ENCODE measurements around the gene GRPR. TPM values are rescaled to one million over a fixed set of nuclear protein-coding genes. Genes with fewer than 3 reads are reported as not detected.

The GRPR gene
- total and polyA plus RNA-seq, 2 of the 13 experiments (the other 11 are each of a cell fraction or from before 2014, with no cell fraction given) = 0.04 to 0.05 TPM

DNA sequence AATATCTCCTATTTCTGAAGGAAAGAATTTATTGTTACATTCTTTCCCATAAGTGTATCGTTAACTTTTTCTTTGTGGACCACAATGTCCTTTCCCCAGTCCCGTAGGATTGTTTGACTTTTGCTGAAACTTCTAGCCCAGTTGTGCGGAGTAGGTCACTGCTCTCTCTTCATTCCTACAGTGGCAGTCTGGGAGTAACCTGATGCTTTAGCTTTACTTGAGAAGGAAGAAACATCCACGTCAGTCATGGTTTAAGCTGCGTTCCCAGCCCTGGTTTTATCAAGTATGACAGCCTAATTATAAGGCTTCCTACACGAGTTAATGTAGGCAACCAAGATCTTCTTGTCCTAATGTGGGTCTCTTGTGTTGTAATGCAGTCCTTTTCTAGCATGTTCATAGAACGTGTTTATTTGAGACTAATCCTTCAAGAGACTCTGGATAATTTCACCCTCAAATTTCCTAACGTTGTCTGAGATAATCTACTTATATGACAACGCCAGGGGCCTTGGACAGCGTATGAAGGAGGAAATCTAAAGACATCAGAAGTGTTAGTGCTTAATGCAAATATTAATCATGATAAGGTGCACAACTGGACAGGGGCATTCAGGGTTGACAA is 40.8 kb upstream of the GRPR start (continued):
- TF ChIP-seq ZNF784 (CRISPR knock-in tag; IDR thresholded peaks at IDR 0.05; ENCODE audit: borderline replicate concordance) = no peak
- no peak for TF ChIP-seq ZNF263 (CRISPR knock-in tag; IDR thresholded peaks at IDR 0.05)
- TF ChIP-seq MNT (IDR thresholded peaks at IDR 0.05) = no peak
- TF ChIP-seq, protein P1, sequence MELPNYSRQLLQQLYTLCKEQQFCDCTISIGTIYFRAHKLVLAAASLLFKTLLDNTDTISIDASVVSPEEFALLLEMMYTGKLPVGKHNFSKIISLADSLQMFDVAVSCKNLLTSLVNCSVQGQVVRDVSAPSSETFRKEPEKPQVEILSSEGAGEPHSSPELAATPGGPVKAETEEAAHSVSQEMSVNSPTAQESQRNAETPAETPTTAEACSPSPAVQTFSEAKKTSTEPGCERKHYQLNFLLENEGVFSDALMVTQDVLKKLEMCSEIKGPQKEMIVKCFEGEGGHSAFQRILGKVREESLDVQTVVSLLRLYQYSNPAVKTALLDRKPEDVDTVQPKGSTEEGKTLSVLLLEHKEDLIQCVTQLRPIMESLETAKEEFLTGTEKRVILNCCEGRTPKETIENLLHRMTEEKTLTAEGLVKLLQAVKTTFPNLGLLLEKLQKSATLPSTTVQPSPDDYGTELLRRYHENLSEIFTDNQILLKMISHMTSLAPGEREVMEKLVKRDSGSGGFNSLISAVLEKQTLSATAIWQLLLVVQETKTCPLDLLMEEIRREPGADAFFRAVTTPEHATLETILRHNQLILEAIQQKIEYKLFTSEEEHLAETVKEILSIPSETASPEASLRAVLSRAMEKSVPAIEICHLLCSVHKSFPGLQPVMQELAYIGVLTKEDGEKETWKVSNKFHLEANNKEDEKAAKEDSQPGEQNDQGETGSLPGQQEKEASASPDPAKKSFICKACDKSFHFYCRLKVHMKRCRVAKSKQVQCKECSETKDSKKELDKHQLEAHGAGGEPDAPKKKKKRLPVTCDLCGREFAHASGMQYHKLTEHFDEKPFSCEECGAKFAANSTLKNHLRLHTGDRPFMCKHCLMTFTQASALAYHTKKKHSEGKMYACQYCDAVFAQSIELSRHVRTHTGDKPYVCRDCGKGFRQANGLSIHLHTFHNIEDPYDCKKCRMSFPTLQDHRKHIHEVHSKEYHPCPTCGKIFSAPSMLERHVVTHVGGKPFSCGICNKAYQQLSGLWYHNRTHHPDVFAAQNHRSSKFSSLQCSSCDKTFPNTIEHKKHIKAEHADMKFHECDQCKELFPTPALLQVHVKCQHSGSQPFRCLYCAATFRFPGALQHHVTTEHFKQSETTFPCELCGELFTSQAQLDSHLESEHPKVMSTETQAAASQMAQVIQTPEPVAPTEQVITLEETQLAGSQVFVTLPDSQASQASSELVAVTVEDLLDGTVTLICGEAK (IDR thresholded peaks at IDR 0.05) = no peak
- TF ChIP-seq, protein P1 (CRISPR knock-in tag; IDR thresholded peaks at IDR 0.05) = no peak
- no peak for TF ChIP-seq TEAD2 (CRISPR knock-in tag; IDR thresholded peaks at IDR 0.05)
- TF ChIP-seq SRY (CRISPR knock-in tag; IDR thresholded peaks at IDR 0.05) = no peak

Data from HepG2 (cell line).